SKM-1 treated with dmso at 0.1 percent for 144 hours (cell line): ENCODE measurements around the gene C4orf50.

ENCODE experiments used
- DNase-seq: peaks from one replicate; lab custom pipeline; 2025; ENCODE audit not compliant: unreplicated experiment; lab: John Stamatoyannopoulos, UW

C4orf50 gene

GRCh38 chr4:6018331-6018730 lies at the start of gene C4orf50:
C4orf50 (minus strand) TSS chr4:6018431.
- no peak for DNase-seq

- no peak for DNase-seq
These were observed 47.8 kb upstream of the C4orf50 start for GRCh38 chr4:6065934-6066590.

GRCh38 chr4:6065166-6065565 lies 46.9 kb upstream of the C4orf50 start:
- no peak for DNase-seq

GRCh38 chr4:6064383-6064782 lies 46.2 kb upstream of the C4orf50 start:
- peak; percentile 11 for DNase-seq

- DNase-seq = no peak
These were observed 45.5 kb upstream of the C4orf50 start for GRCh38 chr4:6063684-6064083.

GRCh38 chr4:6062133-6062532 lies 43.9 kb upstream of the C4orf50 start:
- no peak for DNase-seq

GRCh38 chr4:6059375-6059805 lies 41.2 kb upstream of the C4orf50 start:
- DNase-seq = no peak

- peak; percentile 57 for DNase-seq
These were observed 40.5 kb upstream of the C4orf50 start for GRCh38 chr4:6058531-6059374.

- no peak for DNase-seq
These were observed 38.9 kb upstream of the C4orf50 start for GRCh38 chr4:6056976-6057766.

GRCh38 chr4:6055436-6055835 lies 37.2 kb upstream of the C4orf50 start:
- DNase-seq = no peak

GRCh38 chr4:6055030-6055429 lies 36.8 kb upstream of the C4orf50 start:
- DNase-seq = no peak

- no peak for DNase-seq
These were observed 36.1 kb upstream of the C4orf50 start for GRCh38 chr4:6054162-6054922.

- DNase-seq = no peak
These were observed 34.4 kb upstream of the C4orf50 start for GRCh38 chr4:6052679-6053078.

- DNase-seq = no peak
These were observed 32.3 kb upstream of the C4orf50 start for GRCh38 chr4:6050551-6050950.

GRCh38 chr4:6049985-6050384 lies 31.8 kb upstream of the C4orf50 start:
- no peak for DNase-seq

- DNase-seq = no peak
These were observed 31.0 kb upstream of the C4orf50 start for GRCh38 chr4:6049278-6049677.

GRCh38 chr4:6048537-6048936 lies 30.3 kb upstream of the C4orf50 start:
- no peak for DNase-seq

GRCh38 chr4:6047130-6047673 lies 29.0 kb upstream of the C4orf50 start:
- DNase-seq = no peak

GRCh38 chr4:6046526-6047129 lies 28.4 kb upstream of the C4orf50 start:
- DNase-seq = no peak

GRCh38 chr4:6044805-6045204 lies 26.6 kb upstream of the C4orf50 start:
- no peak for DNase-seq
